ENCODE results near the gene COL4A1. TPM values are rescaled to one million over a fixed set of nuclear protein-coding genes. Genes with fewer than 3 reads are reported as not detected.

The COL4A1 gene
- total RNA-seq, 6 donors from 2014 or later, result 81.7 to 309 (median 167) TPM

DNA sequence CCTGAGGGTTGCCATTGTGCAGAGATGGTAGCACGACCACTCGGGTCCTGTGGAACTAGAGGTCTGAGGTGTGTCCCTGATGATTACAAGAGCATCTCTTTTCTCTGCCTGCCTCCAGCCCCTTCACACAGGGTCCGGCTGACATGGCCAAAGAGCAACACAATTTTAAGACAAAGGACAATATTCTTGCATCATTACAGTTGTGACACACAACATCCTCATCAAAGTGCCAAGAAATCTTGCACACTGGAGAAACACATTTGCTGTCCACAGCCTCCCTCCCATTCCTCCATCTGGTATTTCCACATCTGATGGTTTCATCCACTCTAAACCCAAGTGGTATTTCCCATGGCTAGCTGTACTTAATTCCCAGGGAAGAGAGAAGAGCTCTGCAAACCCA lies 12.8 kb downstream of the COL4A1 start:
- TF ChIP-seq POLR2A (IDR thresholded peaks at IDR 0.05) (no peak), POLR2AphosphoS5 (IDR thresholded peaks at IDR 0.05) (peak in 1 of 2 donors; percentile 41), EP300 (IDR thresholded peaks at IDR 0.05) (no peak)
- TF ChIP-seq, protein P1, sequence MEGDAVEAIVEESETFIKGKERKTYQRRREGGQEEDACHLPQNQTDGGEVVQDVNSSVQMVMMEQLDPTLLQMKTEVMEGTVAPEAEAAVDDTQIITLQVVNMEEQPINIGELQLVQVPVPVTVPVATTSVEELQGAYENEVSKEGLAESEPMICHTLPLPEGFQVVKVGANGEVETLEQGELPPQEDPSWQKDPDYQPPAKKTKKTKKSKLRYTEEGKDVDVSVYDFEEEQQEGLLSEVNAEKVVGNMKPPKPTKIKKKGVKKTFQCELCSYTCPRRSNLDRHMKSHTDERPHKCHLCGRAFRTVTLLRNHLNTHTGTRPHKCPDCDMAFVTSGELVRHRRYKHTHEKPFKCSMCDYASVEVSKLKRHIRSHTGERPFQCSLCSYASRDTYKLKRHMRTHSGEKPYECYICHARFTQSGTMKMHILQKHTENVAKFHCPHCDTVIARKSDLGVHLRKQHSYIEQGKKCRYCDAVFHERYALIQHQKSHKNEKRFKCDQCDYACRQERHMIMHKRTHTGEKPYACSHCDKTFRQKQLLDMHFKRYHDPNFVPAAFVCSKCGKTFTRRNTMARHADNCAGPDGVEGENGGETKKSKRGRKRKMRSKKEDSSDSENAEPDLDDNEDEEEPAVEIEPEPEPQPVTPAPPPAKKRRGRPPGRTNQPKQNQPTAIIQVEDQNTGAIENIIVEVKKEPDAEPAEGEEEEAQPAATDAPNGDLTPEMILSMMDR (IDR thresholded peaks at IDR 0.05), result no peak
- no peaks in the 10 kb centered on the region for H3K27me3 ChIP-seq
- ATAC-seq (ENCODE audit: low FRiP score in 2 of 2), result peak in 1 of 2 donors; percentile 50
- peaks cover 7 to 37% (median 34%) of the 10 kb centered on the region in 4 donors for H3K4me1 ChIP-seq
- no peaks in the 10 kb centered on the region for H3K9me3 ChIP-seq
- H3K36me3 ChIP-seq, result peaks cover 0 to 7% (median 0%) of the 10 kb centered on the region in 4 donors
- H3K4me3 ChIP-seq, result no peak overlapping the region
- H3K27ac ChIP-seq, result peak overlapping the region in 1 of 4 donors; percentile 41
- no peak for DNase-seq
- 94 to 100% methylated on average over 3 of the region's 3 CpGs for WGBS, 2 donors

DNA sequence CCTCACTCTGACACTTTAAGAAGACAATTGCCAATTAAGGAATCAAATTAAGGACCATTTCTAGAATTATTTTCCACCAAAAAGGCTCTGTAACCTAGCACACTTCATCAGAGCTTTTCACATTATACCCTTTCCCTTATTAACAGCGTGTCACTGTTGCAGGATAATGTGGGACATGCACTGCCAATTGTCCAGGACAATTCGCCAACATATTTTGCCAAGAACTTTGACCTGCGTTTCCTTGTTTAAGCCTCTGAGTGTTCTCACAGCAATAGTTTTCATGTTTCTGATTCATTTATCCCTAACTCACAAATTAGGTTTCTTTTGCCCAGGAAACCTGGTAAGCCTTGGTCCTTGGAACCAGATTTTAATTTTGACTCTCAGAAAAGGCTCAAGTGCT lies 13.3 kb downstream of the COL4A1 start:
- H3K4me1 ChIP-seq, result peaks cover 5 to 32% (median 29%) of the 10 kb centered on the region in 4 donors
- no peak overlapping the region for H3K4me3 ChIP-seq
- no peaks in the 10 kb centered on the region for H3K9me3 ChIP-seq
- TF ChIP-seq, protein P1 (IDR thresholded peaks at IDR 0.05), result no peak
- TF ChIP-seq POLR2A (IDR thresholded peaks at IDR 0.05) (no peak), POLR2AphosphoS5 (IDR thresholded peaks at IDR 0.05) (no peak), EP300 (IDR thresholded peaks at IDR 0.05) (no peak)
- no peak for DNase-seq
- WGBS, 2 donors, result 48 to 68% methylated on average over 3 of the region's 3 CpGs
- H3K27ac ChIP-seq, result no peak overlapping the region
- ATAC-seq (ENCODE audit: low FRiP score in 2 of 2), result no peak
- H3K27me3 ChIP-seq, result no peaks in the 10 kb centered on the region
- H3K36me3 ChIP-seq, result peaks cover 0 to 12% (median 0%) of the 10 kb centered on the region in 4 donors

DNA sequence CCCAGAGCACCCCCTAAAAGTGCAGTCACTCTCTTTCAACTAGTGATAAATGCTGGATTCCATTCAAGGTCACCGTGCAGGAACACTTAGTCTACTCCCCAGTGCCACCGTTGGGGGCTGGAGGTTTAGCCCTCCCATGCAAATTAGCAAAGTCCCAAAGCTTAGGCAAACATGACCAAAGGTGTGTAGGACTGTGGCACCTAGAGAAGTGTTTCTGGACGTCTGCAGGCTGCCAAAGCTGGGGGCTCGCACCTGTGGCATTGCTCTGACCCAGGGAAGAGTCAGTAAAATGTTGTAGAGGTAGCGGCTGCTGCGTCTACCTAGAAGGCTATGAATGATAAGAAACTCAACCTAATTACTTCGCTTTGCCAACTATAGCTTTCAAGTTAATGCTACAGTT lies 13.9 kb downstream of the COL4A1 start:
- 80 to 81% methylated on average over 7 of the region's 7 CpGs for WGBS, 2 donors
- Histone ChIP-seq H3K27me3 (no peaks in the 10 kb centered on the region), H3K4me3 (no peak overlapping the region), H3K27ac (no peak overlapping the region), H3K9me3 (no peaks in the 10 kb centered on the region), H3K36me3 (peaks cover 0 to 14% (median 0%) of the 10 kb centered on the region in 4 donors), H3K4me1 (peaks cover 5 to 27% (median 24%) of the 10 kb centered on the region in 4 donors)
- DNase-seq, result no peak
- TF ChIP-seq POLR2A (IDR thresholded peaks at IDR 0.05) (no peak), EP300 (IDR thresholded peaks at IDR 0.05) (no peak), POLR2AphosphoS5 (IDR thresholded peaks at IDR 0.05) (no peak)
- TF ChIP-seq, protein P1 (IDR thresholded peaks at IDR 0.05), result no peak
- no peak for ATAC-seq (ENCODE audit: low FRiP score in 2 of 2)

DNA sequence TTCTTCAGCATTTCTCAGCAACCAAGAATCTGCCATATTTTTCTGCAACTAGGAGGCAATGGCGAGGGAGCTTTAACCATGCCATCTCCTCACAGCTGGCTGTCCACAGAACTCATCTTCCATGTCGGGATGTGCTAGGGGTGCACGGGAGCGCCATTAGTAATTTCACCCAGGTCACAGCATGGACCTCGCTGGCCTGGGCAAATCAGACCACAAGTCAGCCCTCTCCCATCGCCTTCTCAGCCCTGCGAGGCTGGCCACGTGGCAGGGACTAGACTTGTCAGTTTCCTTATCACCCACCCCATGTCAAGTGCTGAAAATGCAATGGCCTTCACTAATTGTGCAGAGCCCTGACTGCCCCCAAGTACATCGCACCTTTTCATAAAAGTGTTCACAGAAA lies 15.7 kb downstream of the COL4A1 start:
- DNase-seq, result no peak
- no peaks in the 10 kb centered on the region for H3K27me3 ChIP-seq
- no peak for ATAC-seq (ENCODE audit: low FRiP score in 2 of 2)
- peaks cover 16 to 25% (median 21%) of the 10 kb centered on the region in 4 donors for H3K4me1 ChIP-seq
- H3K9me3 ChIP-seq, result no peaks in the 10 kb centered on the region
- no peak for TF ChIP-seq EP300 (IDR thresholded peaks at IDR 0.05)
- TF ChIP-seq POLR2A (IDR thresholded peaks at IDR 0.05), result no peak
- TF ChIP-seq, protein P1 (IDR thresholded peaks at IDR 0.05), result no peak
- no peak for TF ChIP-seq POLR2AphosphoS5 (IDR thresholded peaks at IDR 0.05)
- H3K36me3 ChIP-seq, result peaks cover 0 to 14% (median 0%) of the 10 kb centered on the region in 4 donors
- WGBS, 2 donors, result 87 to 89% methylated on average over 9 of the region's 9 CpGs
- H3K4me3 ChIP-seq, result no peak overlapping the region
- no peak overlapping the region for H3K27ac ChIP-seq

DNA sequence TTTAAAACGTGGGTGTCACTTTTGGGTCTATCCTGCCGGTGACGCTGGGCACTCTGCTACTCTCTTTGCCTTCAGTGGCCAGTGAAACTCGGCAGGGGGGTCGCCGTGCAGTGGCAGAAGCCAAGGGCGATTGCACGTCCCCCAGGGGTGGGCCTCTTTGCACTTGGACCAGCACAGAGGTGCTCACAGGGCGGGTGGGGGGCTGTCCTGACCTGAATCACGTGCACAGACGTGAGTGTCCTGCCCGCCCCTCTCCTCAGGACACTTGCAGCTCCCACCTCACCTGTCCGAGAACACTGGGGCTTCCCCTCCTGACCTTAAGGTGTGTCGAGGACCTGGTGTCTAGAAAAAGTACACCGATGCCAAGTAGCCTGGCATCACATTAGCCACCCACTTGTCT lies 16.1 kb downstream of the COL4A1 start:
- DNase-seq (no peak), ATAC-seq (ENCODE audit: low FRiP score in 2 of 2) (no peak)
- H3K9me3 ChIP-seq, result no peaks in the 10 kb centered on the region
- peak overlapping the region in 1 of 4 donors; percentile 21 for H3K27ac ChIP-seq
- TF ChIP-seq EP300 (IDR thresholded peaks at IDR 0.05), result no peak
- TF ChIP-seq POLR2A (IDR thresholded peaks at IDR 0.05), result no peak
- no peak for TF ChIP-seq POLR2AphosphoS5 (IDR thresholded peaks at IDR 0.05)
- TF ChIP-seq, protein P1 (IDR thresholded peaks at IDR 0.05), result no peak
- H3K4me3 ChIP-seq, result no peak overlapping the region
- no peaks in the 10 kb centered on the region for H3K27me3 ChIP-seq
- 74 to 78% methylated on average over 10 to 15 of the region's 15 CpGs for WGBS, 2 donors
- peaks cover 20 to 28% (median 24%) of the 10 kb centered on the region in 4 donors for H3K4me1 ChIP-seq
- H3K36me3 ChIP-seq, result peaks cover 0 to 14% (median 0%) of the 10 kb centered on the region in 4 donors

All from upper lobe of left lung (tissue), 6 donors.